HG03175 (cell line): ENCODE results near the gene GRB14.
"Not testable (repeated sequence)": the region's sequence is repeated elsewhere in the genome, so short reads cannot be mapped to it uniquely, and the experiment has no call there.

ENCODE experiments used
- ATAC-seq: cut with Tn5 transposase; IDR thresholded peaks from one replicate; pipeline ENCODE4 v1.9.1; 2021; ENCODE audit warnings: mild to moderate bottlenecking, moderate library complexity; ENCODE audit not compliant: unreplicated experiment

GRB14 gene

DNA sequence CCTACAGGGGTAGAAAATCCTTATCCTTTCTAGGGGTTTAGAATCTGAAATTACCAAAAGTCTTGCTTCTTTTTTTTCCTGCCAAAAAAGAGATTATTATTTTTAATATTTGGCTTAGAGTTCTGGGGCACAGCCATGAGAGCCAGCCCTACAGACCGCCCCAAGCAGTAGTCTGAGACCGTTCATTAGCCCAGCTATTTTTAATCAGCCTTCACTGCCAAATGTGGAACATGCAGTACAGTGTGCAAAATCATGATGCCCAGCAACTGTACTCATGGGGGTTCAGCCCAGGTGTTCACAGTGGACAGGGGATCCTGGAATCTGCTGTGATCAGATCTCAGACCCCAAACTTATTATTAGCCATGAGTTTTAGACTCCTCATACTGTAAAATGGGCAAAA, 60.4 kb downstream of the GRB14 start:
- ATAC-seq = no peak

DNA sequence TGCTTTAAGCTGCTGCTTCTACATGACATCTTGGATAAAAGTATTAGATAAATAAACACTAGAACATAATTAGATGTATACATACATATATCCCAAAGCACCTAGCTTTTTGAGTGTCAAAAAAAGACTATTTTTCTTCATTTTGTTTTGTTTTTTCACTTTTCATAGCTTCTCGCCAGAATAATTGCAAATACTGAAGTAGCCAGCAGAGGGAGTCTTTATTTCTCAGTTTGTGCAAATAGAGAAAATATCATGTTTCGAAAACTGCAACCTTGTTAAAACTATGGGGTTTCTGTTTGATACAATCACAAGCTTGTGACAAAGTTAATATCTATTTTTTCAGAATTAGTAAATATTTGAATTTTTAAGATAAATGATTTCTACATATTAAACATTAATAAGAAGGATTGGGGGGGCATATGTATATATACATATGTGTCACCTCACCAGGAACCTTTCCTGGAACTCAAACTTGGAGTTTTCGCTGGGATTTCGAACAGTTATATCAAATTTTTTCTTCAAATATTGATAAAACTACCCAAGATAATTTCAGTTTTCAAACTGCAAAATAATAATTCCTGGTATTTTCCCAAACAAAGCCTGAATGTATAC, 61.0 kb downstream of the GRB14 start:
- ATAC-seq = peak; percentile 46

DNA sequence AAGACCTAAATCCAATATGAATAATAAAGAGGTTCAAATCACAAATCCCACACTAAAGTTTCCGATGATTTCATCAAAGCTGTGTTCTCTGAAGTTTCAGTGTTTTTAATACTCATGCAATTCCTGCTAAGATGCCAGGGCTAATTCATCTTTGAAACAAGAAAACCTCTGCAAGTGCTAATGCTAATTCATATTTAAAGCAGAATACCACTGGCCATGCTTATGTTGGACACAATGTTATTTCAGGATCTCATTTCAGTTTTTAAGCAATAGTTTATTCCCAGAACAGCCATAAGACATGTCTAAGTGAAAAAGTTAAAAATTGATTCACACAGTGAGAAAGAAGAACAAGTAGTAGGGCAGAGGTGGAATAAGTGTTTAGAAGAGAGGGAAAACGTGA, 62.8 kb downstream of the GRB14 start:
- ATAC-seq = no peak

DNA sequence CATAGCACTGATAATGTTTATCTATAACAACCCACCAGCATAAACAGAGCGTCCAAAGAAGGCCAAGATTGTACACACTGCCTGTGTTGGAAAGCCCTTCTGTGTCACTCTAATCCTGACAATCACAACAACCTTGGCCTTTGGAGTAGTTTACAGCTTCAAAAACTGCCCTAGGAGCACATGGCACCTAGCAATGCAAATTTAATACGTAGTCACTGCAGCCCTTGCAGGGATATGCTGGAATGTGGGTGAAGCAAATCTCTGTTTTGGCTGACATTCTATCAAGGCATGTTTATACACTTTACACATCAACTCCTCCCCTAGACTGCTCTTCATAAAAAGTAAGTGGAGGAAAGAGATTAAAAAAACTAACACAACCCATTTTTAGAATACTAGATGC, 66.8 kb downstream of the GRB14 start:
- ATAC-seq = no peak

- no peak for ATAC-seq
Measured at GRCh38 chr2:164551519-164551918, 69.8 kb downstream of the GRB14 start.

- not testable (repeated sequence) for ATAC-seq
Measured at GRCh38 chr2:164549705-164550104, 71.6 kb downstream of the GRB14 start.

DNA sequence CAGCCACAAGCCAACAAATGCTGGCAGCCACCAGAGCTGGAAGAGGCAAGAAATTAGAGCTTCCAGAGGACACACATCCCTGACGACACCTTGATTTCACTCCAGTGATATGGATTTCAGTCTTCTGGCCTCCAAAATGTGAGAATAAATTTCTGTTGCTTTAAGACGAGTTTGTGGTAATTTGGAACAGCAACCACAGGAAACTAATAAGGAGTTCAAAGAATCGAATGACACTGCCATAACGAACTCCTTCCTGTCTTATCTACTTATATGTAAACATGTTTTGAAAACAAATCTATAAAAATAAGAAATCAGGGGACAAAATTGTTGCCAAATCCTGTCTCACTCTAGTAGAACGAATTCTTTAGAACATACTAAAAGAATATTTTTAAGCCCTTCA, 75.8 kb downstream of the GRB14 start:
- ATAC-seq = no peak

- no peak for ATAC-seq
Measured at GRCh38 chr2:164542581-164543021, 78.7 kb downstream of the GRB14 start.

DNA sequence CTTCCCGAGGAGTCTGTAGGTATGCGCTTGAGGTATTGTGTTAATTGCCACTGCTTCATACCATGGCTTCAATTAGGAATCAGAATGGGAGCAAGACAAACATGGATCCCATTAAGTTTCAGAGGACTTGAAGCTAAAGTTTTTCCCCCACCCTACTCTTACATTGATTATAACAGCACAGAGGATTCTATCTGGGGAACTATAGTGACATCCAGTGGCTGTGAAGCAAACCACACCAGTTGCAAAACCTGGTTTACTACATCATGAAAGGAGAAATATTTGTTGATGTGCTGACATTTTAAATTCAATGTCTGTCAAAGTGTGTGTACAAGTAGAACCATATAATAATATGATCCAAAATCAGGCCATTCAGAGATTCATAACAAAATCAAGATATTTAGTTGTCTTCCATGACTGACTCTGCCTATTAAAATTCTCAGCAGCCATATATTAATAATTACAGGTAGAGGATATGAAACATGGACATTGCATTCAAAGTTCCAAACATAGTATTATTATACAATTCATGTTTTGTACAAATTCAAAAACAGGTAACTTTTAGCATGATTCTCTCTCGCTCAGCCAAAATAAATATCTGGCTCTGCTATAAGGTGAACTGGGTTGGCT, 82.9 kb downstream of the GRB14 start:
- ATAC-seq = peak; percentile 70

DNA sequence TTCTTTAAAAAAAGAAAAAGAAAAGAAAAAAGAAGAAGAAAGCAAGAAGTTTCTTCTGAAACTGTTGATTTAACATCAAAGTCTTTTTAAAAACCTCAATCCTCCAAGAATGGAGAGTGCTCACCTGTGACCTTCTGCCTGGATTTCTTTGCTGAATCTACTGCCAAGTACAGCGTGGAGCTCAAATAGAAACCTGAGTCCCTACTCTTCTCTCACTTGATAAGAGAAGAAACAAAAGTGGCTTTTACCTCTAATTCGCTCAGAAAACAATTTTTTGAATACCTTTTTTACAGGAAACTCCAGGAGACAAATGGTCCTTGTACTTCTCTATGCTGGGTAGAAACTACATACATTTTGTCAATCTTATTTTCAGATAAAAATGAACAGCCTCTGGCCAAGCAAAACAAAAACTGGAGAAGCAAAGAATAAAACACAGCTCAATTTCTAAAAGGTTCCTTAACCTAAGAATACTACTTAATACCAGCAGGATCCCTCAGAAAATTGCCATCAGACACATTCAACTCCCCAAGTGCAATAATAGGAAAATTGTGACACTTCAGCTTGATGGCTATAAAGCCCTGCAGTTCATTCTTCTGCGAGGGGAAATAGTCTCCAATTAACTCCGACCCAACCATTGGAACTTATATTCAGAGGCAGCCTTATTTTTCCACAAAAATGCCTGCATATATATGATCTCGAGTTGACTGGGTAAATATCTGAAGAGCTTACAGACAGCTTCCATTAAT, 85.8 kb downstream of the GRB14 start:
- ATAC-seq = no peak

- ATAC-seq = no peak
Measured at GRCh38 chr2:164530464-164530863, 90.8 kb downstream of the GRB14 start.

GRCh38 chr2:164523726-164524125, 97.6 kb downstream of the GRB14 start:
- no peak for ATAC-seq

- no peak for ATAC-seq
Measured at GRCh38 chr2:164523009-164523408, 98.3 kb downstream of the GRB14 start.

DNA sequence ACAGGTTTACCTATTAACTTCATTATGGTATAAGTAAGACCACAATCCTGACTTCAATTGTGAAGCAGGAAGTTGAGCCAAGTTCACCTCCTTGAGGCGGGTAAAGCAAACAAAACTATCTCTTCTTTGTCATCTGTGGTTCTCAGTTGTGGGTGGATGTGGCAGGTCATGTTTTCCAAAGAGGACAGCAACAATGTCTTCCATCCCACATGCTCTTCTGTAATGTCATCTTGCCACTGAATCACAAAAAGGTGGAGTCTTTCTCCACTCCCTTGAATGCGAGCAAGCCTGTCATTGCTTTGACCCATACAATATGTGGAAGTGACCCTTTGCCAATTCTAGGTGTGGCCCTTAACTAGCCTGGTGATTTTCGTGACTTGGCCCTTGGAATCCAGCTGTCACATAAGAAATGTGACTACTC, 98.7 kb downstream of the GRB14 start:
- ATAC-seq = no peak

- ATAC-seq = no peak
Measured at GRCh38 chr2:164515734-164516133, 105.5 kb downstream of the GRB14 start.

- no peak for ATAC-seq
Measured at GRCh38 chr2:164515030-164515429, 106.3 kb downstream of the GRB14 start.

- ATAC-seq = no peak
Measured at GRCh38 chr2:164514491-164514890, 106.8 kb downstream of the GRB14 start.

DNA sequence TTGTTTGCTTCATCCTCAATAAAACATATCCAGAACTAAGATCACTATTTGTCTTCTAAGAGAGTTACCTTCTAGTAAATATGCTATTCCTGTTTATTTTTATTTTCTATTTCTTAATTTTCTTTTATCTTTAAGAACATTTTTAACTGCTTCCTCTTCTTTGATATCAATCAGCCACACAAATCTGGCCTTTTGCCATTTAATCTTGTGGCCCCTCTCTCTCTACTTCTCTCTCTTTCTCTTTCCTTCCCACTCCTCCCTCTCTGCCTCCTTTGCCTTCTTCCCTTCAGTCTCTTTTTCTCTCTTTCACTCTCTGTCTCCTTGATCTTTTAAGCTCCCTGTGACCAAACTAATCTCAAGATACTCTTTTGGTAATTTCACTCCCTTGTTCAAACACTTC, 108.4 kb downstream of the GRB14 start:
- ATAC-seq = no peak

DNA sequence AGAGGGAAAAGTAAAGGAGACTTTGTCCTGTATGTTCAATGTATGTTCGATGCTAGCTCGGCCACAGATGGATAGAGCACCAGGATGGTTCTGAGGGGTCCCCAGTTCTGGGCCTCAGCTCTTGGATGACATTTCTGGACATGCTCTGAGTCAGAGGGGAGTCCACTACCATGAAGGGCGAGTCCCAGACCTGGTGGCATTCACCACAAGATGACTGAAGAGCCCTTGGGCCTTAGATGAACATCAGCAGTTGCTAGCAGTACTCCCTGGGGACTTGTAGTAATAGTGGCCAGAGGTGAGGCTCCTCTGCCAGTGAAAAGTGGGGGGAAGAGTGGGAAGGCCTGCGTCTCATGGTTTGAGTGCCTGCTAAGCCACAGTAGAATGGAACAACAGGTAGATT, 109.5 kb downstream of the GRB14 start:
- no peak for ATAC-seq

DNA sequence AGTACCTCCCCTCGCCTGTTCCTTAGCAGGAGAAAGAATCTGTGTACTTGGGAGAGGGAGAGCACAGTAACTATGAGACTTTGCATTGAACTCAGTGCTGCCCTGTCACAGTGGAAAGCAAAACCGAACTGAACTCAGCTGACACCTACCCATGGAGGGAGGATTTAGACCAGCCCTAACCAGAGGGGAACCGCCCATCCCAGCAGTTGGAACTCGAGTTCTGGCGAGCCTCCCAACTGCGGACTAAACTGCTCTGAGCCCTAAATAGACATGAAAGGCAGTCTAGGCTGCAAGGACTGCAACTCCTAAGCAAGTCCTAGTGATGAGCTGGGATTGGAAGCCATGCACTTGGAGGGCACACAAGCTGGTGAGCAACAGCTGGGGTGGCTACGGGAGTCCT, 110.4 kb downstream of the GRB14 start:
- ATAC-seq = no peak

- ATAC-seq = no peak
Measured at GRCh38 chr2:164509137-164509877, 112.0 kb downstream of the GRB14 start.
